Mesendoderm (in vitro differentiated cells): ENCODE measurements around the gene SERPINA3.

Source experiments
- DNase-seq: peaks from one replicate; pipeline ENCODE4 v3.0.0; 2013
- H2AK5ac ChIP-seq: 2 replicates; pipeline ENCODE4 v1.6.1; 2013; ENCODE audit warnings: low read length, inconsistent platforms
- H2BK120ac ChIP-seq: 2 replicates; pipeline ENCODE4 v1.6.1; 2013; ENCODE audit warnings: low read depth, mild to moderate bottlenecking, low read length, moderate library complexity, mixed read lengths
- H2BK15ac ChIP-seq: replicated peaks from 2 replicates; pipeline ENCODE4 v1.6.1; 2013; ENCODE audit warnings: low read depth, mild to moderate bottlenecking, moderate library complexity
- H2BK5ac ChIP-seq: 2 replicates; pipeline ENCODE4 v1.6.1; 2013; ENCODE audit warnings: low read length, inconsistent platforms
- H3K18ac ChIP-seq: 2 replicates; pipeline ENCODE4 v1.6.1; 2013; ENCODE audit warnings: mild to moderate bottlenecking, low read length, mixed read lengths
- H3K23ac ChIP-seq: one replicate; pipeline ENCODE4 v1.6.1; 2013; ENCODE audit warnings: low read length
- H3K27ac ChIP-seq: 2 replicates; pipeline ENCODE4 v1.5.1; 2013; ENCODE audit warnings: low read depth, mild to moderate bottlenecking, inconsistent platforms, low read length, moderate library complexity
- H3K27me3 ChIP-seq: 2 replicates; pipeline ENCODE4 v1.6.1; 2013; ENCODE audit warnings: low read length, control low read depth, mild to moderate bottlenecking, inconsistent platforms; ENCODE audit not compliant: insufficient read depth, poor library complexity
- H3K36me3 ChIP-seq: 2 replicates; pipeline ENCODE4 v1.6.1; 2013; ENCODE audit warnings: low read length, inconsistent platforms; ENCODE audit not compliant: control insufficient read depth, insufficient read depth
- H3K4ac ChIP-seq: one replicate; pipeline ENCODE4 v1.6.1; 2013; ENCODE audit warnings: low read depth, mild to moderate bottlenecking, low read length, moderate library complexity
- H3K4me1 ChIP-seq: 2 replicates; pipeline ENCODE4 v1.6.1; 2013; ENCODE audit warnings: low read depth, low read length, inconsistent platforms; ENCODE audit not compliant: control insufficient read depth
- H3K4me2 ChIP-seq: 2 replicates; pipeline ENCODE4 v1.6.1; 2013; ENCODE audit warnings: low read length
- H3K4me3 ChIP-seq: 2 replicates; pipeline ENCODE4 v1.5.1; 2013; ENCODE audit warnings: mild to moderate bottlenecking, low read length
- H3K56ac ChIP-seq: one replicate; pipeline ENCODE4 v1.6.1; 2013; ENCODE audit warnings: low read length
- H3K79me1 ChIP-seq: 2 replicates; pipeline ENCODE4 v1.6.1; 2013; ENCODE audit warnings: low read length, inconsistent platforms
- H3K79me2 ChIP-seq: 2 replicates; pipeline ENCODE4 v1.6.1; 2013; ENCODE audit warnings: mild to moderate bottlenecking, low read length; ENCODE audit not compliant: control insufficient read depth, insufficient read depth
- H3K9ac ChIP-seq: 2 replicates; pipeline ENCODE4 v1.6.1; 2013; ENCODE audit warnings: low read length, inconsistent platforms
- H4K5ac ChIP-seq: one replicate; pipeline ENCODE4 v1.6.1; 2013; ENCODE audit warnings: low read length
- H4K8ac ChIP-seq: one replicate; pipeline ENCODE4 v1.6.1; 2013; ENCODE audit warnings: low read depth, mild to moderate bottlenecking, control low read depth, low read length, moderate library complexity
- WGBS: extraction: QIAGEN DNeasy Blood & Tissue Kit; methylation state at CpG from one replicate; pipeline ENCODE4 v1.1.7; 2013; ENCODE audit warnings: low lambda C conversion rate, missing lambda C conversion rate; ENCODE audit not compliant: insufficient coverage; ENCODE audit errors: extremely low coverage; 5-methylcytosine and 5-hydroxymethylcytosine counted together

The SERPINA3 gene

GRCh38 chr14:94624537-94625352 is 12.6 kb downstream of the SERPINA3 start:
- Histone ChIP-seq H4K8ac (no peak overlapping the region), H3K79me1 (no peaks in the 10 kb centered on the region), H3K23ac (no peak overlapping the region), H3K4me2 (no peak overlapping the region), H4K5ac (no peak overlapping the region), H2BK15ac (no peak overlapping the region), H2BK5ac (no peak overlapping the region), H3K18ac (no peak overlapping the region), H3K4ac (no peak overlapping the region), H3K36me3 (no peaks in the 10 kb centered on the region), H3K4me1 (no peaks in the 10 kb centered on the region), H3K79me2 (no peaks in the 10 kb centered on the region), H3K4me3 (no peak overlapping the region), H3K56ac (no peak overlapping the region), H3K27ac (no peak overlapping the region), H3K9ac (no peak overlapping the region), H3K27me3 (no peaks in the 10 kb centered on the region), H2BK120ac (no peak overlapping the region), H2AK5ac (no peak overlapping the region)
- WGBS, result no CpG with 5 or more reads among the region's 10 CpGs
- no peak for DNase-seq

- Histone ChIP-seq H3K56ac (no peak overlapping the region), H3K79me2 (no peaks in the 10 kb centered on the region), H3K23ac (no peak overlapping the region), H3K36me3 (no peaks in the 10 kb centered on the region), H2BK15ac (no peak overlapping the region), H3K4ac (no peak overlapping the region), H3K27ac (no peak overlapping the region), H3K18ac (no peak overlapping the region), H3K4me2 (no peak overlapping the region), H4K8ac (no peak overlapping the region), H2AK5ac (no peak overlapping the region), H3K79me1 (no peaks in the 10 kb centered on the region), H3K4me1 (no peaks in the 10 kb centered on the region), H3K4me3 (no peak overlapping the region), H3K9ac (no peak overlapping the region), H2BK120ac (no peak overlapping the region), H4K5ac (no peak overlapping the region), H2BK5ac (no peak overlapping the region), H3K27me3 (no peaks in the 10 kb centered on the region)
- no peak for DNase-seq
- WGBS, result no CpG with 5 or more reads among the region's 2 CpGs
These were observed 13.1 kb downstream of the SERPINA3 start for GRCh38 chr14:94625353-94625635.

DNA sequence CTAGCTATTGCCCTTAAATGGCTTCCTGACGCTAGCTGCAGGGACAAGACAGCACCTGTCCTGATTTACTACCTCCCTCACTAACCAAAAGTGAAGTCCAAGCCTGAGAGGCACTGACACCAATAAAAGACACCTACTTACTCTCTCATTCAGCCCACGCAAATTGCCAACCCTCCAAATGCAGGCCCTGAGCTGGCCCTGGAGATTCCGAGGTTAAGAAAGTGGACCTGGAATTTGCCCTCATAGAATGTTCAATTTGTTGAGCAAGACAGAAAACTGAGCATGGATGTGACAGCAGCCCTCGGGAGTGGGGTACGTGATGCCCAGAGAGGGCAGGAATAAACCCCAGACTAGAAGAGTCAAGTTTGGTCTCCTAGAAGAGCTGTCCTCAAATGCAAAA is 16.4 kb downstream of the SERPINA3 start:
- Histone ChIP-seq H4K8ac (no peak overlapping the region), H4K5ac (no peak overlapping the region), H3K27me3 (no peaks in the 10 kb centered on the region), H2BK120ac (no peak overlapping the region), H2BK5ac (no peak overlapping the region), H3K23ac (no peak overlapping the region), H3K36me3 (no peaks in the 10 kb centered on the region), H3K56ac (no peak overlapping the region), H3K27ac (no peak overlapping the region), H3K4me1 (no peaks in the 10 kb centered on the region), H3K18ac (no peak overlapping the region), H3K79me1 (no peaks in the 10 kb centered on the region), H3K79me2 (no peaks in the 10 kb centered on the region), H3K4me2 (no peak overlapping the region), H3K9ac (no peak overlapping the region), H2AK5ac (no peak overlapping the region), H3K4me3 (no peak overlapping the region), H2BK15ac (no peak overlapping the region), H3K4ac (no peak overlapping the region)
- no peak for DNase-seq
- WGBS, result no CpG with 5 or more reads among the region's 5 CpGs

GRCh38 chr14:94630396-94630795 is 18.2 kb downstream of the SERPINA3 start:
- Histone ChIP-seq H3K4me3 (no peak overlapping the region), H3K9ac (no peak overlapping the region), H3K27me3 (no peaks in the 10 kb centered on the region), H3K56ac (no peak overlapping the region), H4K8ac (no peak overlapping the region), H3K4ac (no peak overlapping the region), H3K79me1 (no peaks in the 10 kb centered on the region), H3K4me1 (no peaks in the 10 kb centered on the region), H3K18ac (no peak overlapping the region), H2AK5ac (no peak overlapping the region), H3K23ac (no peak overlapping the region), H2BK15ac (no peak overlapping the region), H3K4me2 (no peak overlapping the region), H4K5ac (no peak overlapping the region), H3K27ac (no peak overlapping the region), H3K79me2 (no peaks in the 10 kb centered on the region), H3K36me3 (no peaks in the 10 kb centered on the region), H2BK120ac (no peak overlapping the region), H2BK5ac (no peak overlapping the region)
- no CpG with 5 or more reads among the region's 4 CpGs for WGBS
- DNase-seq, result no peak

DNA sequence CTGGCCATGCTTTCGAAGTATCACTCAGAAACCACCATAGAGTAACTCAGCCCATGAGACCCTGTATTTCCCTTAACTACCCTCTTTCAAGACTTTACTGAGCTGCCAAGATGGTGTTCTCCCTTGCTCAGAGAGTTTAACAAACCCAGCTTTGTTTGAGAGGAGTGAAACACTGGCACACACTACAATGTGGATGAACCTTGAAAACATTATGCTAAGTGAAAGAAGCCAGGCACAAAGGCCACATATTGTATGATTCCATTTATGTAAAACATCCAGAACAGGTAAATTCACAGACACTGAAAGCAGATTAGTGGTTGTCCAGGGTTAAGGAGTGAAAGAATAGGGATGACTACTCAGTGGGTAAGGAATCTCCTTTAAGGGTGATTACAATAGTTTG is 18.9 kb downstream of the SERPINA3 start:
- Histone ChIP-seq H3K4me2 (no peak overlapping the region), H3K27ac (no peak overlapping the region), H2BK15ac (no peak overlapping the region), H3K18ac (no peak overlapping the region), H3K4ac (no peak overlapping the region), H3K36me3 (no peaks in the 10 kb centered on the region), H4K8ac (no peak overlapping the region), H3K56ac (no peak overlapping the region), H3K4me3 (no peak overlapping the region), H3K79me2 (no peaks in the 10 kb centered on the region), H2BK5ac (no peak overlapping the region), H3K27me3 (no peaks in the 10 kb centered on the region), H3K23ac (no peak overlapping the region), H3K9ac (no peak overlapping the region), H3K4me1 (no peaks in the 10 kb centered on the region), H3K79me1 (no peaks in the 10 kb centered on the region), H4K5ac (no peak overlapping the region), H2BK120ac (no peak overlapping the region), H2AK5ac (no peak overlapping the region)
- no peak for DNase-seq
- WGBS, result no CpG with 5 or more reads among the region's 1 CpG
